Endothelial cell of umbilical vein (primary cell): ENCODE measurements around the gene ZNF440. TPM values are rescaled to one million over a fixed set of nuclear protein-coding genes. Genes with fewer than 3 reads are reported as not detected.

Experiments used
- BruUV-seq: library from RNA; stranded (reverse); fragments of 400-500 nt; replicated peaks from 2 replicates; lab custom pipeline; 2021; lab: Mats Ljungman, UMichigan
- CTCF ChIA-PET: fragments of 300-600, 350-600 bp; sonication (Branson Sonifier 250); formaldehyde crosslinking; loops from one replicate; lab custom pipeline; 2021; ENCODE audit warnings: antibody characterized with exemption, inconsistent platforms; lab: Charles Lee
- POLR2A ChIA-PET: fragments of 300-600, 350-600 bp; sonication (Branson Sonifier 250); formaldehyde crosslinking; loops from one replicate; lab custom pipeline; 2021; ENCODE audit warnings: antibody characterized with exemption, inconsistent platforms; lab: Charles Lee
- DNase-seq: peaks from one replicate; pipeline ENCODE4 v3.0.0-alpha.2; 2011; ENCODE audit warnings: low read depth, low spot score
- FAIRE-seq: peaks from 2 replicates; lab custom pipeline; 2011; peaks lifted over from hg19 to GRCh38; lab: Jason Lieb, UNC
- H2AFZ ChIP-seq: 2 replicates; pipeline ENCODE4 v1.6.0; 2012; ENCODE audit warnings: low read depth, low read length, control low read depth, inconsistent platforms
- H3K27ac ChIP-seq: 2 replicates; pipeline ENCODE4 v1.5.1; 2011; ENCODE audit warnings: low read depth, mild to moderate bottlenecking, control low read depth, low read length, moderate library complexity; ENCODE audit not compliant: insufficient read depth
- H3K27me3 ChIP-seq, 2 experiments: 2 replicates each; pipeline versions ENCODE4 v1.6.0 to v1.6.1; 2011; ENCODE audit warnings: low read length in 2 of 2, mixed read lengths in 1 of 2; ENCODE audit not compliant: control insufficient read depth in 2 of 2, insufficient read depth in 2 of 2
- H3K36me3 ChIP-seq, 2 experiments: 2 replicates in 1 of 2; 3 replicates in 1 of 2; pipeline ENCODE4 v1.5.1; 2011; ENCODE audit warnings: low read length in 2 of 2, mild to moderate bottlenecking in 1 of 2, moderate library complexity in 1 of 2; ENCODE audit not compliant: control insufficient read depth in 2 of 2, insufficient read depth in 2 of 2; ENCODE audit errors: extremely low read depth in 1 of 2
- H3K4me1 ChIP-seq: 3 replicates; pipeline ENCODE4 v1.5.1; 2011; ENCODE audit warnings: mild to moderate bottlenecking, low read length; ENCODE audit not compliant: control insufficient read depth, insufficient read depth; ENCODE audit errors: extremely low read depth
- H3K4me2 ChIP-seq: 2 replicates; pipeline ENCODE4 v1.6.1; 2011; ENCODE audit warnings: low read length, control low read depth, mixed read lengths; ENCODE audit not compliant: insufficient read depth
- H3K4me3 ChIP-seq, 3 experiments: fragments of 200-600 bp in 1 of 3; sonication (generic), shearing (Covaris generic) in 1 of 3; replicated peaks in 1 of 3; 2 replicates each; pipeline ENCODE4 v1.5.1; 2011 to 2016; ENCODE audit warnings: control low read depth in 3 of 3, low read length in 3 of 3, mild to moderate bottlenecking in 2 of 3, inconsistent platforms in 1 of 3, low read depth in 1 of 3, moderate library complexity in 1 of 3; ENCODE audit not compliant: insufficient read depth in 1 of 3
- H3K79me2 ChIP-seq: 2 replicates; pipeline ENCODE4 v1.6.0; 2012; ENCODE audit warnings: low read length, inconsistent platforms; ENCODE audit not compliant: control insufficient read depth, insufficient read depth
- H3K9ac ChIP-seq: replicated peaks from 2 replicates; pipeline ENCODE3; 2011; ENCODE audit warnings: low read length, control low read depth; ENCODE audit not compliant: insufficient read depth; ENCODE audit errors: extremely low read depth
- H3K9me1 ChIP-seq: replicated peaks from 3 replicates; pipeline ENCODE4 v1.6.0; 2011; ENCODE audit warnings: mild to moderate bottlenecking, low read length; ENCODE audit not compliant: control insufficient read depth, insufficient read depth; ENCODE audit errors: extremely low read depth
- H3K9me3 ChIP-seq: replicated peaks from 2 replicates; pipeline ENCODE4 v1.5.1; 2012; ENCODE audit warnings: low read length, inconsistent platforms; ENCODE audit not compliant: control insufficient read depth, insufficient read depth
- H4K20me1 ChIP-seq: replicated peaks from 2 replicates; pipeline ENCODE3; 2011; ENCODE audit warnings: mild to moderate bottlenecking, low read length; ENCODE audit not compliant: control insufficient read depth, insufficient read depth; ENCODE audit errors: extremely low read depth
- CTCF ChIP-seq, 2 donors: IDR thresholded peaks; 1 replicate in 1 of 2; 2 replicates in 1 of 2; pipeline ENCODE4 v1.5.1; 2011; ENCODE audit warnings: low read length in 2 of 2, mild to moderate bottlenecking in 2 of 2, moderate library complexity in 2 of 2, control low read depth in 1 of 2, inconsistent platforms in 1 of 2, low read depth in 1 of 2; ENCODE audit not compliant: insufficient read depth in 1 of 2; ENCODE audit errors: extremely low read depth in 1 of 2
- JUN ChIP-seq: IDR thresholded peaks from 2 replicates; pipeline ENCODE4 v1.6.1; 2011; ENCODE audit warnings: borderline replicate concordance, low read depth; ENCODE audit not compliant: insufficient read length, insufficient read depth
- MYC ChIP-seq: IDR thresholded peaks from one replicate; pipeline ENCODE4 v1.6.1; 2011; ENCODE audit warnings: mild to moderate bottlenecking, low read depth, low read length
- POLR2AphosphoS5 ChIP-seq: IDR thresholded peaks from 2 replicates; pipeline ENCODE4 v1.6.1; 2012; ENCODE audit warnings: low read depth, mild to moderate bottlenecking, control low read depth, low read length, moderate library complexity; ENCODE audit not compliant: insufficient read depth
- dilution Hi-C: fragments of 300-500 bp; cut with MboI; formaldehyde crosslinking; loops from one replicate; pipeline ENCODE4 v1.15.0; 2019; ENCODE audit warnings: low sequenced_read_pairs; ENCODE audit not compliant: extremely low pct_ligation_motif_present
- intact Hi-C: fragments of 100-400 bp; cut with micrococcal nuclease; formaldehyde crosslinking; loops from one replicate; pipeline ENCODE4 v1.10.0; 2022
- polyA plus RNA-seq, 4 experiments: library from polyadenylated mRNA; depleted of rRNA in 3 of 4; stranded (reverse) in 3 of 4; unstranded in 1 of 4; fragments of >200 nt; gene quantifications; 2 replicates each; pipeline versions ENCODE4 v1.2.1 to v1.2.3, GENCODE V29; 2011 to 2012; ENCODE audit warnings: missing spikeins in 1 of 4
- total RNA-seq: library from RNA; stranded (reverse); gene quantifications from 2 replicates; pipeline ENCODE4 v1.2.3, GENCODE V29; 2021
- TF ChIP-seq, protein P1 (sequence below): IDR thresholded peaks from 2 replicates; pipeline ENCODE4 v1.6.1; 2011; ENCODE audit not compliant: insufficient read depth, insufficient read length

The ZNF440 gene
- total and polyA plus RNA-seq, 2 donors (not counting 3 experiments of a cell fraction or from before 2014, with no cell fraction given): 2.2 to 13.3 TPM

DNA sequence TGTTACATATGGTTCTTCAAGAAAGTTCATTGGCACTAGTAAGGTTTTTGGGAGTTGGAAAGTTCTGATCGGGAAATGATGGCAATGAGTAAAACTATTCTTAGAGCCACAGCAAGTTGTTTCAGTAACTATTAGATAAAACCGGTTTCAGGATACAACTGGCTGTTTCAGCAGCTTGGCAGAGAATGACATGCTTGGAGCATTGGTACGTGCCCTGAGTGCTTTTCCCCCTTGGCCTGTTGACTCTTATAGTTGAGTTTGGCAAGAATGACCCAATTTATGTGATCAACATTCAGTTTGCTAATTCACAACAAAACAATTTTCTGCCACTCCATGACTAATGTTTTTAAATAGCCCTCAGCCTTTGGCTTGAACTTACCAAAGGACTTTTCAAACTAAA is 26.5 kb upstream of the ZNF440 start:
- Histone ChIP-seq H3K9ac (no peak overlapping the region), H4K20me1 (no peaks in the 10 kb centered on the region), H3K27ac (no peak overlapping the region), H2AFZ (no peak overlapping the region), H3K27me3 (no peaks in the 10 kb centered on the region), H3K4me1 (no peaks in the 10 kb centered on the region), H3K36me3 (no peaks in the 10 kb centered on the region), H3K4me2 (no peak overlapping the region), H3K4me3 (no peak overlapping the region), H3K9me1 (no peaks in the 10 kb centered on the region), H3K79me2 (no peaks in the 10 kb centered on the region), H3K9me3 (peaks cover 6% of the 10 kb centered on the region)
- FAIRE-seq: no peak
- no peak for TF ChIP-seq JUN
- TF ChIP-seq CTCF (IDR thresholded peaks at IDR 0.05; ENCODE audit: extremely low read depth in 1 of 2, insufficient read depth in 1 of 2, low read depth in 1 of 2, low read length in 2 of 2): no peak
- TF ChIP-seq, protein P1, sequence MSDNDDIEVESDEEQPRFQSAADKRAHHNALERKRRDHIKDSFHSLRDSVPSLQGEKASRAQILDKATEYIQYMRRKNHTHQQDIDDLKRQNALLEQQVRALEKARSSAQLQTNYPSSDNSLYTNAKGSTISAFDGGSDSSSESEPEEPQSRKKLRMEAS: no peak
- no peak for TF ChIP-seq MYC
- TF ChIP-seq POLR2AphosphoS5: no peak
- no TSS peak for BruUV-seq
- dilution Hi-C loops (no loop called here), intact Hi-C loops (no loop called here)
- no peak for DNase-seq
- CTCF ChIA-PET: no interaction called here
- POLR2A ChIA-PET: no interaction called here

DNA sequence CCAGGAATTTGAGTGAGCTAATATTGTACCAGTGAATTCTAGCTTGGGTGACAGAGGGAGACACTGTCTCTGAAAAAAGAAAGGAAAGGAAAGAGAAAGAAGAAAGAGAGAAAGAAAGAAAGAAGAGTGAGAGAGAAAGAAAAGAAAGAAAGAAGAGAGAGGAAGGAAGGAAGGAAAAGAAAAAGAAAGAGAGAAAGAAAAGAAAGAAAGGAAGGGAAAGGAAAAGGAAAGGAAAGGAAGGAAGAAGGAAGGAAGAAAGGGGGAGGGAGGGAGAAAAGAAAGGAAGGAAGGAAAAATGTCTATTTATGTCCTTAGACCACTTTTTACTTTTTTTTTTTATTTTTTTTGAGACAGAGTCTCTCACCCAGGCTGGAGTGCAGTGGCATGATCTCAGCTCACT is 21.1 kb upstream of the ZNF440 start:
- TF ChIP-seq JUN: no peak
- Histone ChIP-seq H3K27me3 (no peaks in the 10 kb centered on the region), H3K9ac (no peak overlapping the region), H3K36me3 (no peaks in the 10 kb centered on the region), H3K9me3 (no peaks in the 10 kb centered on the region), H3K4me1 (peaks cover 4% of the 10 kb centered on the region), H3K79me2 (no peaks in the 10 kb centered on the region), H4K20me1 (no peaks in the 10 kb centered on the region), H3K9me1 (no peaks in the 10 kb centered on the region), H3K4me3 (no peak overlapping the region), H3K4me2 (no peak overlapping the region), H3K27ac (no peak overlapping the region), H2AFZ (no peak overlapping the region)
- FAIRE-seq: no peak
- dilution Hi-C loops: no loop called here
- ChIA-PET POLR2A (no interaction called here), CTCF (no interaction called here)
- intact Hi-C loops: no loop called here
- no TSS peak for BruUV-seq
- DNase-seq: no peak
